ENCODE measurements around the gene VPS72. TPM values are rescaled to one million over a fixed set of nuclear protein-coding genes. Genes with fewer than 3 reads are reported as not detected.

Gene VPS72
- total and polyA plus RNA-seq, 2 donors = 40.2 to 47.2 TPM

DNA sequence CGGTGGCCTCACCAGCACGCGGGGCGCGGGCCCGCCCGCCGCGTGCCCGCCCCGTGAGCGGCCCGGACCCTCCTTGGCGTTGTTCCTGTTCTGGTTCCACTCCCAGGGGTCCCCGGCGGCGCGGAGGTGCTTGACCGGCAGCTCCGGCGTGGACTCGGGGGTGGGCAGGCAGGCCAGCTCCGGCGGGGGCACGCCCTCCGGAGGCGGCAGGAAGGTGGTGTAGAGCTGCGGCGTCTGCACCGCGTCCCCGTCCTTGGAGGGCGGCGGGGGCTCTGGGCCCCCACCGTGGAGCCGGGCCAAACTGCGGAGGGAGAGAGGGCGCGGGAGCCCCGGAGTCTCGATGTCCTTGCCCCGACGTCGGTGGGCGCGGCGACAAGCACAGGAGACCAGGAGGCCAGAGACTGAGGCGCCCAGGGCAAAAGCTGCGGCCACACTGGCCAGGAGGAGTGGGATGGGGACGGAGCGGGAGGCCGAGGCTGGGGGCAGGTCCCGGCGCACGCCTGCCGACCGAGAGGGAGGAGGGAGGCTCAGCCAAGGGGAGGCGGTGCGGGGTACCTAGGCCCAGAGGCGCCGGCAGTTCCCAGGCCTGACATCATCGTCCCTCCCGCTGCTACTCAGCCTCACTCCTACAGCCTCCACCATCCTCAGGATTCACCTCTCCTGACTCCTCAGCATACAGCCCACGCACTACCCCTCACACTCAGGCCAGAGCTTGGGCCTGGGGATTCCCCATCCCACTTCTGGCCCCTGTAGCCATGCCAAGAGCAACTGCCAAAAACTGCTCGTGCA, 56.8 kb downstream of the VPS72 start:
- no peak overlapping the region for H3K27ac ChIP-seq (ENCODE audit: low read depth in 1 of 2, low read length in 1 of 2)
- H3K9me3 ChIP-seq (ENCODE audit: control insufficient read depth in 2 of 2, insufficient read depth in 1 of 2, low read length in 1 of 2) = no peaks in the 10 kb centered on the region
- WGBS = 88% methylated on average over 65 of the region's 65 CpGs
- H3K36me3 ChIP-seq (ENCODE audit: control insufficient read depth in 2 of 2, insufficient read depth in 2 of 2, low read length in 1 of 2) = no peaks in the 10 kb centered on the region
- peaks cover 0 to 22% of the 10 kb centered on the region in 2 donors for H3K27me3 ChIP-seq (ENCODE audit: control insufficient read depth in 2 of 2, insufficient read depth in 1 of 2, low read length in 1 of 2)
- H3K4me1 ChIP-seq (ENCODE audit: control insufficient read depth in 2 of 2, insufficient read depth in 2 of 2, low read length in 2 of 2) = peaks cover 10 to 19% of the 10 kb centered on the region in 2 donors
- no peak overlapping the region for H3K4me3 ChIP-seq (ENCODE audit: low read length in 2 of 2)
- no peak for DNase-seq (ENCODE audit: low read depth in 6 of 9, low spot score in 9 of 9)

DNA sequence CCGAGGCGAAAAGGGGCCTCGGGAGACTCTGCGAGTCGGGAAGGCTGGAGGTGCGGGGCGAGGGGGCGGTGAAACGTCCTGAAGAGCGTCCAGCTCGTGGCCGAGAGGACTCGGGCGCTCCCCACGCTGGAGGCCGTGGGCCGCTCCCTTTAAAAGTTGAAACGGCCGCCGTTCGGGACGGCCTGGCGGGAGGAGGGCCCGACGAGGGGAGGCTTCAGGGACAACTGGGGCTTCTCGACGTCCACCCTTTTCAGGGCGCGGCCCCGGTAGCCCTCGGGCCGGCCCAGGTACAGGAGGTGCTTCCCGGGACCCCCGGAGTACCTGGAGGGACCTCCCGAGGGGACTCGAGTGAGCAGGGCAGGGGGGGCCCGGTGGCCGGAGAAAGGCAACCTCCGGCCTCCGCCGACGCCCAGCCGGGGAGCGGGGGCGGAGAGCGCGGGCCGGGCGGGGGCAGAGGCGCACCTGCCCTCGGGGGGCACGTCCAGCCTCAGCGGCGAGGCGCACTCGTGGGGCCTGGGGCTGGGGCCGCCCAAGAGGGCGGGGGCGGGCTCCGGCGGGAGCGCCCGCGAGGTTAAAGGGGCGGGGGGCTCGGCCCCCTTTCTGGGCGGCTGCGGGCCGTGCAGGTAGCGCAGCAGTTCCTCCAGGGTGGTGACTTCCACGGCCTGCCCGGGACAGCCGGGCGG, 57.5 kb downstream of the VPS72 start:
- no peak for DNase-seq (ENCODE audit: low read depth in 6 of 9, low spot score in 9 of 9)
- Histone ChIP-seq H3K4me3 (ENCODE audit: low read length in 2 of 2) (no peak overlapping the region), H3K27ac (ENCODE audit: low read depth in 1 of 2, low read length in 1 of 2) (no peak overlapping the region), H3K9me3 (ENCODE audit: control insufficient read depth in 2 of 2, insufficient read depth in 1 of 2, low read length in 1 of 2) (no peaks in the 10 kb centered on the region), H3K36me3 (ENCODE audit: control insufficient read depth in 2 of 2, insufficient read depth in 2 of 2, low read length in 1 of 2) (no peaks in the 10 kb centered on the region), H3K27me3 (ENCODE audit: control insufficient read depth in 2 of 2, insufficient read depth in 1 of 2, low read length in 1 of 2) (peaks cover 0 to 22% of the 10 kb centered on the region in 2 donors), H3K4me1 (ENCODE audit: control insufficient read depth in 2 of 2, insufficient read depth in 2 of 2, low read length in 2 of 2) (peaks cover 10 to 19% of the 10 kb centered on the region in 2 donors)
- WGBS = 82% methylated on average over 74 of the region's 74 CpGs

DNA sequence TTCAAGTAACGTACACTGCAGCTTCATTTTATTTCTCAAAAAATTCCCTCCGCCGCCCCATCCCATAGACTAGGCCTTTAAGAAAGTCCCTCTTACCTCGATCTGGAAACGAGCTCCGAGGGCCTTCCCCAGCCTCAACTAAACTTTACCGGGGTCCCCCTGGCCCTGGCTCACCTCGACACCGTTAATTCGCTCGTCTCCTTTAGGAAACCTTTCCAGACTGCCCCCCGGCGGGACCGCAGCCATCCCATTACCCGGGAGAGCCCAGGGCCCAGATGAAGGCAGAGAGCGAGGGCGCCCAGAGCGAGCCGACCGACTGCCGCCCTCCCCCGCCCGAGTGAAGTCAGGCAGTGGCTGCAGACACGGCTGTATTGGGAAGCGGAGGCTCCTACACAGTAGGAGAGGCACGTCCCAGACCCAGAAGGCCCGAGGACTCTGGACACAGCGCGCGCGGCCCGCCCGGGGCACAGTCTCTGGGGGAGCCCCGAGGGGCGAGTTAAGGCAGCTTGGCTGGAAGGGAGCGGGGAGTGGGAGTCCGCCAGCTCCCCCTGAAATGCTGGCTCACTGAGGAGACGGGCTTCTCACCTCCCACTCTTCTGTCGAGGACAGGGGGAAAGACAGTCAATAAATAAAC, 58.2 kb downstream of the VPS72 start:
- no peak for DNase-seq (ENCODE audit: low read depth in 6 of 9, low spot score in 9 of 9)
- H3K4me3 ChIP-seq (ENCODE audit: low read length in 2 of 2) = peak overlapping the region; percentile 44 to 52
- H3K27ac ChIP-seq (ENCODE audit: low read depth in 1 of 2, low read length in 1 of 2) = no peak overlapping the region

DNA sequence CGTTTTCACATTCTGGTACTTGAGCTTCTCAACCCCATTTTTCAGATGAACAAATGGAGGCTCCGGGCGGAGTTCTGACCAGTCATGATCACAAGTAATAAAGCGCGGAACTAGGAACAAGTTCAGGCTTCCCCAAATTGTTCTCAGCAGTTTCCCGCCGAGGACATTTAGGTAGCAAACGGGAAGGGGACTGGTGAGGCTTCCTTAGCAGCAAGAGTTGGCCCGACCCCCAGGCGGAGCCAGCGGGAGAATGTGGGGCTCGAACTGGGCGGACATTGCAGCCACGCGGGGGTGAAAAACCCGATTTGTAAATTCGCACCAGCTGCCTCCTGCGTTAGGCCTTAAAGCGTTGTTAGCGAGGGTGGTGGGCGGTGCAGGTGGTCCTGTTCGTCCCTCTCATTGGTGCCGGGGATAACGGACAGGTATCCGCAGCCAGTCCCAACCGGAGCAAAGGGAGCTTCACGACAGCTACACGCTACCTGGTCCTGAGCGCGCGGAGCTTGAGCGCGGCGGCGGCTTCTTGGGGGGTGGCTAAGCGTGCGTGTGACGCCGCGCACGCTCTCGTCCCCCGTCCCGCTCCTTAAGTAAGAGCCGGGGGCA, 58.9 kb downstream of the VPS72 start:
- no peaks in the 10 kb centered on the region for H3K9me3 ChIP-seq (ENCODE audit: control insufficient read depth in 2 of 2, insufficient read depth in 1 of 2, low read length in 1 of 2)
- peak overlapping the region; percentile 55 to 61 for H3K27ac ChIP-seq (ENCODE audit: low read depth in 1 of 2, low read length in 1 of 2)
- 7% methylated on average over 45 of the region's 45 CpGs for WGBS
- H3K27me3 ChIP-seq (ENCODE audit: control insufficient read depth in 2 of 2, insufficient read depth in 1 of 2, low read length in 1 of 2) = peaks cover 0 to 22% of the 10 kb centered on the region in 2 donors
- peak; percentile 79 to 95 (median 89) for DNase-seq (ENCODE audit: low read depth in 6 of 9, low spot score in 9 of 9)
- peaks cover 10 to 19% of the 10 kb centered on the region in 2 donors for H3K4me1 ChIP-seq (ENCODE audit: control insufficient read depth in 2 of 2, insufficient read depth in 2 of 2, low read length in 2 of 2)
- no peaks in the 10 kb centered on the region for H3K36me3 ChIP-seq (ENCODE audit: control insufficient read depth in 2 of 2, insufficient read depth in 2 of 2, low read length in 1 of 2)
- peak overlapping the region; percentile 44 to 52 for H3K4me3 ChIP-seq (ENCODE audit: low read length in 2 of 2)

More for the DNA sequence above, 58.2 kb downstream of the VPS72 start:
- Histone ChIP-seq H3K27me3 (ENCODE audit: control insufficient read depth in 2 of 2, insufficient read depth in 1 of 2, low read length in 1 of 2) (peaks cover 0 to 22% of the 10 kb centered on the region in 2 donors), H3K4me1 (ENCODE audit: control insufficient read depth in 2 of 2, insufficient read depth in 2 of 2, low read length in 2 of 2) (peaks cover 10 to 19% of the 10 kb centered on the region in 2 donors), H3K9me3 (ENCODE audit: control insufficient read depth in 2 of 2, insufficient read depth in 1 of 2, low read length in 1 of 2) (no peaks in the 10 kb centered on the region), H3K36me3 (ENCODE audit: control insufficient read depth in 2 of 2, insufficient read depth in 2 of 2, low read length in 1 of 2) (no peaks in the 10 kb centered on the region)
- 63% methylated on average over 39 of the region's 39 CpGs for WGBS

DNA sequence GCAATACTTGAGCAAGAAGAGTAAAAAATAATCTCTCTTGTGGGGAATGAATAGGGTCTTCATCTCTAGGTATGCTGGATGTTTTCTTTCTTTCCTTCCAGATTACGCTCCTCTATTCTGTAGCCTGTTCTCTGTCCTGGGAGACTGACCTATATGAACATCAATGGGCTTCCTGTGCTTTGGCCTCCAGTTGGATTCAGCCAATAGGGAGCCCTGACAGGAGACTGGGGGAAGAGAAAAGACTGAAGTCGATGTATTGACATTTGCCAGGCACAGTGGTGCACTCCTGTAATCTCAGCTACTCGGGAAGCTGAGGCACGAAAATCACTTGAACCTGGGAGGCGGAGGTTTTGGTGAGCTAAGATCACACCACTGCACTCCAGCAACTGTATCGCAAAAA, 61.2 kb downstream of the VPS72 start:
- no peak for DNase-seq (ENCODE audit: low read depth in 6 of 9, low spot score in 9 of 9)
- H3K9me3 ChIP-seq (ENCODE audit: control insufficient read depth in 2 of 2, insufficient read depth in 1 of 2, low read length in 1 of 2) = no peaks in the 10 kb centered on the region
- WGBS = 94% methylated on average over 6 of the region's 6 CpGs

More for the DNA sequence above, 61.2 kb downstream of the VPS72 start:
- H3K27ac ChIP-seq (ENCODE audit: low read depth in 1 of 2, low read length in 1 of 2) = no peak overlapping the region
- H3K4me3 ChIP-seq (ENCODE audit: low read length in 2 of 2) = no peak overlapping the region
- H3K27me3 ChIP-seq (ENCODE audit: control insufficient read depth in 2 of 2, insufficient read depth in 1 of 2, low read length in 1 of 2) = peaks cover 0 to 21% of the 10 kb centered on the region in 2 donors
- peaks cover 14 to 22% of the 10 kb centered on the region in 2 donors for H3K4me1 ChIP-seq (ENCODE audit: control insufficient read depth in 2 of 2, insufficient read depth in 2 of 2, low read length in 2 of 2)
- peaks cover 0 to 3% of the 10 kb centered on the region in 2 donors for H3K36me3 ChIP-seq (ENCODE audit: control insufficient read depth in 2 of 2, insufficient read depth in 2 of 2, low read length in 1 of 2)

Other genes starting within 250 kb of the VPS72 start
- 55.6 TPM for gene CERS2, start 215.4 kb downstream of the VPS72 start, total RNA-seq
- 76.3 TPM for gene CERS2, start 215.4 kb downstream of the VPS72 start, polyA plus RNA-seq
- gene ANXA9, start 207.9 kb downstream of the VPS72 start, total RNA-seq = 0.14 TPM
- gene ANXA9, start 207.9 kb downstream of the VPS72 start, polyA plus RNA-seq = 2.1 TPM
- gene MINDY1, start 183.3 kb downstream of the VPS72 start, total RNA-seq = 3.5 TPM
- 4.8 TPM for gene MINDY1, start 183.3 kb downstream of the VPS72 start, polyA plus RNA-seq
- 16.2 TPM for gene PRUNE1, start 181.7 kb downstream of the VPS72 start, total RNA-seq
- 16.7 TPM for gene PRUNE1, start 181.7 kb downstream of the VPS72 start, polyA plus RNA-seq
- gene BNIPL, start 153.6 kb downstream of the VPS72 start, total RNA-seq = 0.52 TPM
- gene BNIPL, start 153.6 kb downstream of the VPS72 start, polyA plus RNA-seq = 6.2 TPM
- gene C1orf56, start 142.4 kb downstream of the VPS72 start, total RNA-seq = 0.80 TPM
- 2.1 TPM for gene C1orf56, start 142.4 kb downstream of the VPS72 start, polyA plus RNA-seq
- gene CDC42SE1, start 130.6 kb downstream of the VPS72 start, total RNA-seq = 92.0 TPM
- gene CDC42SE1, start 130.6 kb downstream of the VPS72 start, polyA plus RNA-seq = 95.9 TPM
- gene MLLT11, start 129.8 kb downstream of the VPS72 start, total RNA-seq = 10.8 TPM
- 6.6 TPM for gene MLLT11, start 129.8 kb downstream of the VPS72 start, polyA plus RNA-seq
- 18.9 TPM for gene GABPB2, start 119.4 kb downstream of the VPS72 start, total RNA-seq
- gene GABPB2, start 119.4 kb downstream of the VPS72 start, polyA plus RNA-seq = 8.5 TPM
- gene SEMA6C, start 43.6 kb downstream of the VPS72 start, total RNA-seq = 1.5 TPM
- gene SEMA6C, start 43.6 kb downstream of the VPS72 start, polyA plus RNA-seq = 24.3 TPM
- gene TNFAIP8L2, start 33.5 kb downstream of the VPS72 start, total RNA-seq = 30.0 TPM
- gene TNFAIP8L2, start 33.5 kb downstream of the VPS72 start, polyA plus RNA-seq = 32.8 TPM
- 11.9 TPM for gene LYSMD1, start 24.3 kb downstream of the VPS72 start, total RNA-seq
- 7.7 TPM for gene LYSMD1, start 24.3 kb downstream of the VPS72 start, polyA plus RNA-seq
- gene SCNM1, start 24.1 kb downstream of the VPS72 start, total RNA-seq = 63.8 TPM
- gene SCNM1, start 24.1 kb downstream of the VPS72 start, polyA plus RNA-seq = 75.2 TPM
- gene TMOD4, start 14.2 kb downstream of the VPS72 start, total RNA-seq = 0.38 TPM
- gene TMOD4, start 14.2 kb downstream of the VPS72 start, polyA plus RNA-seq = 1.0 TPM
- gene PIP5K1A, start 8.4 kb upstream of the VPS72 start, total RNA-seq = 30.7 TPM
- gene PIP5K1A, start 8.4 kb upstream of the VPS72 start, polyA plus RNA-seq = 29.8 TPM
- gene PSMD4, start 64.5 kb upstream of the VPS72 start, total RNA-seq = 272 TPM
- gene PSMD4, start 64.5 kb upstream of the VPS72 start, polyA plus RNA-seq = 157 TPM
- 9.8 TPM for gene ZNF687, start 92.1 kb upstream of the VPS72 start, total RNA-seq
- gene ZNF687, start 92.1 kb upstream of the VPS72 start, polyA plus RNA-seq = 11.1 TPM
- gene PI4KB, start 137.2 kb upstream of the VPS72 start, total RNA-seq = 29.0 TPM
- gene PI4KB, start 137.2 kb upstream of the VPS72 start, polyA plus RNA-seq = 31.8 TPM
- 89.4 TPM for gene RFX5, start 157.1 kb upstream of the VPS72 start, total RNA-seq
- 32.9 TPM for gene RFX5, start 157.1 kb upstream of the VPS72 start, polyA plus RNA-seq
- 6.1 TPM for gene SELENBP1, start 182.5 kb upstream of the VPS72 start, total RNA-seq
- 6.4 TPM for gene SELENBP1, start 182.5 kb upstream of the VPS72 start, polyA plus RNA-seq
- 345 TPM for gene PSMB4, start 209.4 kb upstream of the VPS72 start, total RNA-seq
- 371 TPM for gene PSMB4, start 209.4 kb upstream of the VPS72 start, polyA plus RNA-seq